ENCODE measurements around the gene PPM1M.

PPM1M gene

DNA sequence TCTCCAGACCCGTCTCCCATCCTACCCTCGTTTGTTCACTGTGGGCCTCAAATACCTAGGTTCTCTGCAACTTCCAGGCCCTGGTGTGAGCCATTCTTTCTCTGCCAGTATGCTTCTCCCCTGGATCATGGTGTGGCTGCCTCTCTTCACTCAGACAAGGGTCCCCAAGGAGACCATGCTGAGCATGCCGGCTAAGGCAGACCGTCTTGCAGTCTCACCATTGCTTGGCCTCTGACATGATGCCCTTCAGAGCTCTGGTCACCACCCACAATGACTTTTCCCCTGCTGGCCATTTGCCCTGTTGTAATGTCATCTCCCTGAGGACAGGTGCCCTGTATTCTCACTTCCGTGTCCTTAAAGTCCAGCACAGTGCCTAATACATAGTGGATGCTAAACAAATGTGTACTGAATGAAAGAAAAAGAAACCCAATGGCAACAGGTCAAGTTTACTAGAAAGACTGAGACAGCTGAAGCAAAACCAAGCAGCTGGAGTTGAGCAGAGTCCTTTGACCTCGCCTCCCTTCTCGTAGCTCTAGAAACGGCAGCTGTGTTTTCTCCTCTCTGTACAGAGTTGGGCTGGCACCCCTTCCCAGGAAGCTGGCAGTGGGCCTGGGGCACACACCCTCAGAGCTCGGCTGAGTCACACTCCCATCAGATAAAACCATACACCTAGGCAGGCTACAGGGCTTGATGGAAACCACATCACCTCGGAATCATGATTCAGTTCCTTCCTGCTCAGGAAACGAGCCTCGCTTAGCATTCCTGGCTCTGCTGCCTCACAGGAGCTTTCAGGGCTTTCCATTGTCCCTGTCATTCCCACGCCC, 28.8 kb upstream of the PPM1M start:
- DNase-seq = peak; percentile 64

DNA sequence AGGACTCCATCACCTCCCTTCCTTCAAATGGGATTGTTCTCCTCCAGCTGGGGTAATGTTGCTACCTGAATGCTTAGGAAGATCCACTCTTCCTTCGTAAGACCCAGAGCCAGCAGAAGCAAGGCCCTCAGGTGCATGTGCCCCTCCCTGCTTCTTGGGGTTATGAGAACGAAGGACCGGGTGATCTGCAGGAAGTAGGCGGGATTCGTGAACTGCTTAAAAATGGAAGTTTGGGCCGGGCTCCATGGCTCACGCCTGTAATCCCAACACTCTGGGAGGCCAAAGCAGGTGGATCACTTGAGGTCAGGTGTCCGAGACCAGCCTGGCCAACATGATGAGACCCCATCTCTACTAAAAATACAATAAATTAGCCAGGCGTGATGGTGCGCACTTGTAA, 28.2 kb upstream of the PPM1M start:
- DNase-seq = no peak

GRCh38 chr3:52218026-52218425, 27.5 kb upstream of the PPM1M start:
- no peak for DNase-seq

GRCh38 chr3:52218454-52218853, 27.1 kb upstream of the PPM1M start:
- DNase-seq = no peak

DNA sequence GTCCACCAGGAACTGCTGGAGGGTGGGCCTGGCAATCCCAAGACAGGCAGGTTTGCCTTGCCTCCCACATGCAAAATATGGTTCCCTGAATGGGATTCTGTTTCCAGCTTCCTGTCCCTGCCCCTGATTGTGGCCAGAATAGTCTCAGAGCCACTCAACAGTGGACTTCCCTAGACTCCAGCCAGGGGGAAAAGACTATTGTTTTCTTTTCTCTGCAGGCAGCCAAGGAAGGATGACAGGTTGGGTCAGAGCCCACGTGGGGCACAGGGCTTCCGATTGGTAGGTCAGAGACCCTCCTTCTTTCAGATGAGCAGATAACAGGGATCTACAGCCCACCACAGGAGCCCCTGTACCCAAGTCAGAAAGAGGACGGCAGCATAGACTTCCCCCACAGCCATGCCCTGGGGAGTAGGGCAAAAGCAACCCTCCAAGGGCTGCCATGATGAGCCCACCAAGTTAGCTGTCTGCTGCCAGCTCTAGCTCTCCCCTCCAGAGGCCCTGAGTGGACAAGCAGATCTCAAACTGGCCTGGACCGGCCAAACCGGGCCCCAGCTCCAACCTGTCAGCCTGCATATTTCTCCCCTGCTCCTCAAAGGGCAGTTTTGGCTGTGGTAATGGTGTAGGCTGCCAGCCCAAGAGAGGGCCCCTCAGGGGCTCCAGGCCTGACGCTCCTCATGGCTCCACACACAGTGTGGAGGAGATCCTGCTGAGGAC, 26.5 kb upstream of the PPM1M start:
- no peak for DNase-seq

GRCh38 chr3:52220380-52221026, 25.1 kb upstream of the PPM1M start:
- DNase-seq = peak; percentile 90

DNA sequence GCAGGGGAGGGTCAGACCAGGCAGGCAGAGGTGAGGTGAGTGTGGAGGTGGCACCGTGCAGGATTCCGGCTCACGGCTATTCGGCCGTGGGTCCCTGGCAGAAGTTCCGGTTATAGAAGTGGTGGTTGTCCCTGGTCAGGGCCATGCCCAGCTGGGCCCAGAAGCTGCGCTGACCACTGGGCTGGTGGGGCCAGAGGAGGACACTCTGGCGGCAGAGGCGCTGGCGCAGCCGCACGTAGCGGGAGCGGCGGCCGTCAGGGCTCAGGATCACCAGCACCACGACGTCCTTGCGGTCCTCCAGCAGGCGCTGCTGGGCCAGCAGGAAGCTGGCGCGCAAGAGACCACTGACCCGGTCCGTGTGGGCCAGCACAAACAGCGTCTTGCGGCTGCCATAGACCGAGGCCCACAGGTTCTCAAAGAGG, 24.4 kb upstream of the PPM1M start:
- DNase-seq = no peak

DNA sequence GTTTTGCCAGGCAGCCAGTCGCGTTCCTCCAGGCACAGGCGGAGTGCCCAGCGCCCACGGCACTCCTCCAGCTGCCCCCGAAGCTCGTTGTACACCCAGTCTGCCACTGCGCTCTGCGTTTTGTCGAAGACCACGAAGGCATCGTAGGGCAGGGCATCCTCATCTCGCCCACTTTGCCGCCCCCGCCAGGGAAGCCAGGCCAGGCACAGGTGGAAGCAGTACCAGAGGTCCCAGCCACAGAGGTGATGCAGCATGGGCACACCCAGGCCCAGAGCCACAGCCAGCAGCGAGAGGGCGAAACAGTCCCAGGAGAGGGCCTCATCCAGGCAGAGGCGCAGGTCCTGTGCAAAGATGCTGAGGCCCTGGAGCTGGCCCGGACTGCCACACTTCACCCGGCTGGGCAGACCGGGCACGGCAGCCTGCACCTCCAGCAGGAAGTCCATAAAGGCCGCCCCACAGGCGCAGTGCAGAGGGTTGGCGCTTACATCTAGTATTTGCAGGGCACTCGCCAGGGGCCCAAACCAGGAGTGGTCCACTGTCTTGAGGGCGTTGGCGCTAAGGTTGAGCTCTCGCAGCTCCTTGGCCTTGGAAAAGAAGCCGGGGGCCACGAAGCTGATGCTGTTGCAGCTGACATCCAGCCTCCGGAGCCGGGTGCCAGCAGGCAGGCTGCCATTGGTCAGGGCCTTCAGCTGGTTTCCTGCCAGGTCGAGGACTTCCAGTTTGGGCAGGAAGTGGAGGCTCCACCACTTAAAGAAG, 23.8 kb upstream of the PPM1M start:
- no peak for DNase-seq

DNA sequence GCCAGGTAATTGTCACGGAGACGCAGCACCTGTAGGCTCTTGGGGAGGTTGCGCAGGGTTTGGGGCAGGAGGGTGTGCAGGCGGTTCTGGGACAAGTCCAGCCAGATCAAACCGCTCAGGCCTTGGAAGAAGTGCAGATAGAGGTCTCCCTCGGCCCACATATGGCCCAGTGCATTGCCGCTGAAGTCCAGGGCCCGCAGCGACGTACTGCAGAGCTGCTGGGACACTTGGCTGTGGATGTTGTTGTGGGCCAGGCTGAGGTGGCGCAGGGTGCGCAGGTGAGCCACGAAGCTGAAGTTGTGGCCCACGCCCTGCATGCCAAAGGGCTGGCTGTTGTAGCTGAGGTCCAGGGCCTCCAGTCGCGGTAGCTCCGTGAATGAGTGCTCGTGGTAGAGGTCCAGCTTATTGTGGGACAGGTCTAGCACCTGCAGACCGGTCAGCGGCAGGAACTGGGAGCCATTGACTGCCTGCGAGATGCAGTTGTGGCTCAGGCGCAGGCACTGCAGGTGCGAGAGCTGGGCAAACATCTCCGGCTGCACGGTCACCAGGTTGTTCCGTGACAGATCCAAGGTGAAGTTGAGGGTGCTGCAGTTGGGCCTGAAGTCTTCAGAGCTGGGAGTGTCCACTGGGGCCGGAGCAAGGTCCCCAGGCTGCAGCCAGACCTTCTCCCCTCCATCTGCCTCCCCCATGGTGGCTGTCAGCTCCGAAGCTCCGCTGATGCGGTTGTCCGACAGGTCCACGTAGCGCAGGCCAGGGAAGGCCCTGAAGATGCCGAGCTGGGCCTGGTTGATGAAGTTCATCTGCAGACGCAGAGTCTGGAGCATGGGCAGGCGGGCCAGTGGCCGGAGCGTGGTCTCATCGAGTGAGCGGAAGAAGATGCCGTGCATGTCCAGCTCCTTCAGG, 23.0 kb upstream of the PPM1M start:
- DNase-seq = no peak

- no peak for DNase-seq
Measured at GRCh38 chr3:52223449-52224408, 21.8 kb upstream of the PPM1M start.

DNA sequence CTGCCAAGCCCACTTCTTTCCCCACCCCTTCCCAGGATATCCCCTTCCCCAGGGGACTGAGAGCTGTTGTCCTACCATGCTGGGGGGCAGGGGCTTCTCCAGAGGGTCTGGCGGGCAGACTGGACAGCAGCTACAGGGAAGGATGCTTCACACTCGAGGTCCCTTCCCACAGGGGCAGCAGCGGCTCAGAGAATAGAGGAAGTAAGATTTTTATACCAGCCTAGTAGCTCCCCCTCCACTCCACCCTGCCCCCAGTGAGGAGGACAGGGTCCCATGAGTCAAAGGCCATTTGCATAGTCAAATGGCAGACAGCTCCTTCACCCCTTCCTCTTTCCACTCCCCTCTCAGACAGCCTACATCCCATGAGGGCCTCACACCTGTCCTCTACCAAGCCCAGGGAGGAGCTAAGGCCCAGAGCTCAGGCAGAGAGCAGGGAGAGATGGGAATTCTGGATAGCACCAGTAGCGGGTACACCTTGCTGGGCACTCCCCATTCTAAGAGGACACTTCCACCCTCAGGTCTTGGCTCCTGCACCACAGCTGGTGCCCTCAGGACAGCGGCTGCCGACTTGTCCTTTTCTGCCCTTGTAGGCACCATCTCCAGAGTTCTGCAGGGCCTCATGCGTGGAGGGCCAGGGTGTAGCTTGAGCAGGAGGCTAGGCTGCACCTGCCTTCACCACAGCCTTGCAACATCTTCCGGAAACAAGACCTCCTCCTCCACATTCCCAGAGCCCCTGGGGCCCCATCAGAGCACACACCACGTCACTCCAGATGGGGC, 19.9 kb upstream of the PPM1M start, which contains the start of gene TLR9:
TSS of gene TLR9 (minus strand) at position 194 of the 777 bp plus-strand sequence. CDS start at position 78, 116 bp downstream.
- DNase-seq = no peak

DNA sequence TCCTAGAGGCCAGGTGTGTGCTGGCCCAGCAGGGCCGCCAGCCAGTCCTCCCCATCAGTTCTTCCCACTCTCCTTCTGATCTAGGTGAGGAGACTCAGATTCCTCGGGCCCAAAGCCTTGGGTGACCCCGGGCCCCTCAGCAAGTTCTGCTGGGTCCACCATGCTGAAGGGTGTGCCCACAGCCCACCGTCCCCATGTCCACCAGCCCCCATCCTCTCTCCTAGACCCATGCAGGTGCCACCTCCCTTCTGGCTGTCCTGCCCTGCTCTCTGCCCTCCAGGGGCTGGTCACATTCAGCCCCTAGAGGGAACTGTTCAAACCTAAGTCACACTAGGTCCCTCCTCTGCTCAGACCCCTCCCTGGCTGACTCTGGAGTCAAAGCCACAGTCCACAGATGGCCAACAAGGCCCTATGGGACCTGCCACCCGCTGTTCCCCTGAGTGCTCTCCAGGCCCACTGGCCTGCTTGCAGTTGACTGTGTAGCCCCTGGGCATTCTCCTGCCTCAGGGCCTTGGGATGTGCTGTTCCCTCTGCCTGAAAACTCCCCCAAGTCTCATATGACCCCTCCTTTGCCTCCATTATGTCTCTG, 19.2 kb upstream of the PPM1M start:
- DNase-seq = no peak

DNA sequence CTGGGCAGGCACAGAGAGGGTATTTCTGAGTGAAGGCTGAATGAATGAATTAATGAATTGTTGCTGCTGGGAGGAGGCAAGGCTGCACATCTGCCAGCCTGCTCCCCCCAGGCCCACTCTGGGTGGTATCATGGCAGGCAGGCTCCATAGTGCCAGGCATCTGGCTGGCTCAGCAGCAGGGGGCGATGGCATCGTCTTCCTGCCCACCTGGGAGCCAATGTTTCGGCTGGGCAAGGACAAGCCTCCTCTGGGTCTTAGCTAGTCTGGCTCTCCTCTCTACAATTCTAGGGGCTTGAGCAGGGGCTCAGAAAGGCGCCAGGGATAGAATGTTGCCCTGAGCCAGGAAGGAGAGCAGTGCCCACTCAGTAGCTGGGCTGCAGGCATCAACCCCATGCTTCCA, 18.4 kb upstream of the PPM1M start:
- DNase-seq = no peak

DNA sequence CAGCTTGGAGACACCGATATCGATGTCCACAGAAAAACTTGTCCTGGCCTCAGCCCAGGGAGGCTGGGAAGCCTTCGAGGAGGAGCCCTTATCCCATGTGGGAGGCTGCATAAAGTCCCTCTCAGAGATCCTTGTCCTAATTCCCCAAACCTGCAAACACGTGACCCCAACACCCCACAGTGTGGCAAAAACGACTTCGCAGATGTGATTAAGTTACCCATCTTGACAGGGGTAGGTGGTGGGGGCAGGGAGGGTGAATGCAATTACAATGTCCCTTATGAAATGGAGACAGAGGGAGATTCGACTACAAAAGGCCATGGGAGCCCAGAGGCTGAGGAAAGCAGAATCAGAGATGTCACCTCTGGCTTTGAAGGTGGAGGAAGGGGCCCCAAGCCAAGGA, 17.8 kb upstream of the PPM1M start:
- no peak for DNase-seq

DNA sequence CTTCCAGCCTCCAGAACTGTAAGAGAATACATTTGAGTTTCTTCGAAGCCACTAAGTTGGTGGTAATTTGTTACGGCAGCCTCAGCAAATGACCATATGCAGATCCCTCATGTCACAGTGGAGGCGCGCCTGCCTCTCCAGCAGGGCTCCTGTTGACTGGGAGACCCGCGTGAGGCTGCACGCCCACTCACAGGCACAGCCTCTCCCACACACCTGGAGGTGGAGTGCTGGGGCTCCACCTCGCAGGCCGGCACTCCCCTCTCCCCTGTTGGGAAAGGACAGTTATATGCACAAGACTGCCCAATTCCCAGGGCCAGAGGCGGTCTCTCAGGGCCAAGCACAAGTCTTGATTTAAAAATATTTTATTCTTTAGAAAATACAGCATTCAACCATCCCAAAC, 17.3 kb upstream of the PPM1M start:
- DNase-seq = no peak

DNA sequence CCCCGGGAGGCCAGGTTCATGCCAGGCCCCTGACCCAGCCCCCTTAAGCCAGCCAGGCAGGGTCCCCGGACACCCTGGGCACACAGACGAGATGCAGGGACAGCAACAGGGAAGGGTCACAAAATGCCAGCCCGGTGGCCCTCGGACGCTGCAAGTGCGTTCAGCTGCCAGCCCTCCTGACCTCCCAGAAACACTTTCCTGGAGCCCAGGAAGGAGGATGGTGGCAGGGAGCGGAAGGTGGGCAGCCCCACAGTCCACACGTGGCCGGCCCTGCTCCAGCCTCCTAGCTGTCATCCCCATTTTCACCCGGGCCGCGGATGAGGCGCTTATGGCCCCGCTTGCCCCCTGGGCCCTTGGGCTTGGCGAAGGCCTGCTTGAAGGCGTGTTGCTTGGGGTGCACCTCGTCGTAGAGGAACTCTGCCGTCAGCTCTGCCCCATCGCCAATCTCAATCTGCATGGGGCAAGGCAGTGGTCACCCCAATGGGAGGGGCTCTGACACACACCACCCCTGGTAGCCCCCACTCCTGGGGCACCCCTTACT, 16.7 kb upstream of the PPM1M start:
- DNase-seq = no peak

DNA sequence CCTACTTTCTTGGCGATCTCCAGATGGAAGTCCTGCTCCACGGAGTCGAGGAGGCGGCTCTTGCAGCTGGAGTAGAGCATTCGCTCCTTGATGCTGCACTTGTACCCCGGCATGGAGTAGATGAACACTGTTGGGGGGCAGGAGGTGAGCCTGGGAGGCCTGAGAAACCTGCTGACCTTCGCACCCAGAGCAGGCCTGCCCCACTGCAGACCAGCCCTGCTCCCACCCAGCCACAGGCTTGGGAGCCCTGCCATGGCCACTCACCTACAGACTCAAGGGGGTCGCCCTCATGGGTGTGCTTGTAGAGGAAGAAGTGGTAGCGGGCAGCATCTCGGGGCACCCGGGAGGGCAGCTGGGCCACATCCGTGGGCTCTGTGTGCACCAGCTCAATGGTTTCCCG, 15.9 kb upstream of the PPM1M start:
- DNase-seq = no peak

DNA sequence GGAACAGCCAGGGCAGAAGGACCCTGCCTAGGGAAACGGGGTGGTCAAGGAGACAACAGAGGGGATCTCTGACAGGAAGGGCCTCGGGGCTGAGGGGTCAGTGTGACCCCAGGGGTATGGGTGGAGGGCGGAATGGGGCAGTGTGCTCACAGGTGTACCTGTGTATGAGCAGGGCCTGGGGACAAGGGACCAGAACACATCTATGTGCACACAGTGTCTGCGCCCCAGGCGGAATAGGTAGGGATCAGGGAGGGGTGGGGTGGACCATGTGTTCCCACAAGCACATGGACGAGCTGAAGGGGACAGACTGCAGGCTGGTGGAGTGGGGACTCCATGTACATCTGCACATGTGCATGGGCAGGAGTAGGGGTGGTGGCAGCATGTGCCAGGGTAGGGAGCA, 15.1 kb upstream of the PPM1M start:
- DNase-seq = no peak

DNA sequence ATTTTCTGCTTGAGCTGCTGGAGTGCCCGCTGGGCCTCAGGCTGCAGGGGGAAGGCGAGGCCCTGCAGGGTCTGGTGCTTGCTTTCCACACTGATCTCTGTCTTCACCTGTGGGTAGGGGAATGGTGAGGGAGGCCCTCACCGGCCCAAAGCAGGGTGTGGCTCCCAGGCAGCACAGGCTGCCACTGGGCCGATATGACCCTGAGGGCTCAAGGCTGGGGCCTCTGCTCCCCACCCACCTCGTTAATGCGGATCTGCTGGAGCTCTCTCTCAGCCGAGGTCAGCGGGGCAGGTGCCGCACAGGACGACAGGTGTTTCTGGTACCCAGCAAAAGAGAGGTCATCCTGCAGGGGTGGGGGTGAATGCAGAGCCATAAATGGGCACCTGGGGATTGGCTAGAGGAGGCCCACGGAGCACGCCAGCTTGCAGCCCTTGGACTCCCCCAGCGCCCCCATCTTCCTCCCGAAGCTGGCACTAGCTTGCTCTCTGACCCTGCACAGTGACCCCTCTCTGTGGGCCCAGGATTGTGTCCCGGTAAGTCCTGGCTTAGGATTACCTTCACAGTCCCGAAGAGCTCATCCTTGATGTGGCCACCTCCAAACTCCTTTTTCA, 14.6 kb upstream of the PPM1M start:
- DNase-seq = no peak

All from activated CD8-positive, alpha-beta memory T cell treated with anti-CD3 and anti-CD28 coated beads, Interleukin-2, amount 50 U/mL, for 4 hours (primary cell).